Retina (tissue), 1 donor: ENCODE results near the gene PTGDR2.
"Not testable (repeated sequence)": the region's sequence is repeated elsewhere in the genome, so short reads cannot be mapped to it uniquely, and the experiment has no call there.

ENCODE experiments used
- DNase-seq: peaks from one replicate; pipeline ENCODE4 v3.0.0-alpha.2; 2016

Gene PTGDR2

GRCh38 chr11:60841797-60842667, 13.7 kb downstream of the PTGDR2 start, which contains the start of gene CCDC86:
Gene CCDC86 (plus strand): TSS chr11:60842113. CDS start chr11:60842125, 12 bp downstream.
- peak; percentile 98 for DNase-seq

- DNase-seq, result no peak
Measured at GRCh38 chr11:60840470-60841430, 15.0 kb downstream of the PTGDR2 start.

- no peak for DNase-seq
Measured at GRCh38 chr11:60838132-60838531, 17.6 kb downstream of the PTGDR2 start.

GRCh38 chr11:60836866-60837515, 18.8 kb downstream of the PTGDR2 start:
- DNase-seq, result no peak

GRCh38 chr11:60835534-60835846, 20.3 kb downstream of the PTGDR2 start:
- DNase-seq, result no peak

GRCh38 chr11:60834742-60835533, 20.8 kb downstream of the PTGDR2 start:
- DNase-seq, result no peak

- DNase-seq, result no peak
Measured at GRCh38 chr11:60831501-60832079, 24.2 kb downstream of the PTGDR2 start.

GRCh38 chr11:60831143-60831500, 24.6 kb downstream of the PTGDR2 start:
- peak; percentile 78 for DNase-seq

GRCh38 chr11:60830478-60831142, 25.1 kb downstream of the PTGDR2 start:
- DNase-seq, result no peak

- no peak for DNase-seq
Measured at GRCh38 chr11:60825790-60826189, 30.0 kb downstream of the PTGDR2 start.

GRCh38 chr11:60825118-60825517, 30.6 kb downstream of the PTGDR2 start:
- no peak for DNase-seq

- not testable (repeated sequence) for DNase-seq
Measured at GRCh38 chr11:60823745-60824306, 31.9 kb downstream of the PTGDR2 start.

GRCh38 chr11:60821827-60822599, 33.7 kb downstream of the PTGDR2 start:
- no peak for DNase-seq

- DNase-seq, result no peak
Measured at GRCh38 chr11:60818057-60818456, 37.7 kb downstream of the PTGDR2 start.

GRCh38 chr11:60816590-60817157, 39.1 kb downstream of the PTGDR2 start:
- no peak for DNase-seq

- no peak for DNase-seq
Measured at GRCh38 chr11:60814112-60814511, 41.6 kb downstream of the PTGDR2 start.

- DNase-seq, result no peak
Measured at GRCh38 chr11:60813324-60813723, 42.4 kb downstream of the PTGDR2 start.

- no peak for DNase-seq
Measured at GRCh38 chr11:60810569-60810968, 45.2 kb downstream of the PTGDR2 start.

GRCh38 chr11:60810151-60810550, 45.6 kb downstream of the PTGDR2 start:
- DNase-seq, result no peak

- no peak for DNase-seq
Measured at GRCh38 chr11:60809691-60810090, 46.1 kb downstream of the PTGDR2 start.
